ENCODE data around the gene NEK9. TPM values are rescaled to one million over a fixed set of nuclear protein-coding genes. Genes with fewer than 3 reads are reported as not detected.

The NEK9 gene
- total RNA-seq, 1 donor from 2014 or later = 74.3 TPM

DNA sequence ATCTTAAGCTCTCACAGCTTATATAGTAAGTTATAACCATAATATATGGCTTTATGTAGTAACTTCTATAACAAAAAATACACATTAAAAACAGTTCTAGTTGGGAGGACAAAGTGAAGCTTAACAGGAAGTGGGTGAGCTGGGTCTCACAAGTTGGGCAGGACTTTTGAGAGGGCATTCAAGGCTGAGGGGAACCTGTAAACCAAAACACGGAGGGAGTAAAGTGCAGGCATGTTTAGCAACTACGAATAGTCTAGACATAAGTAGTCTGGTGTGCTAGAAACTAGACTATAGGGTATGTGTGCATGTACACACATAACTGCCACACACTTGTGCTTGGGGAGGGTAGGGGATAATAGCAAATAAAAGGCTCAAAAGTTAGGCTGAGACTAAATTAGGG lies 14.2 kb upstream of the NEK9 start:
- no peak for TF ChIP-seq CTCF (IDR thresholded peaks at IDR 0.05; ENCODE audit: unreplicated experiment)
- Mint-ChIP-seq H3K36me3 (ENCODE audit: low read depth, unreplicated experiment) (peaks cover 1% of the 10 kb centered on the region), H3K9me3 (ENCODE audit: unreplicated experiment) (no peaks in the 10 kb centered on the region), H3K4me1 (ENCODE audit: unreplicated experiment) (peaks cover 14% of the 10 kb centered on the region), H3K27ac (ENCODE audit: unreplicated experiment) (no peak overlapping the region), H3K27me3 (ENCODE audit: unreplicated experiment) (peaks cover 3% of the 10 kb centered on the region), H3K4me3 (ENCODE audit: unreplicated experiment) (no peak overlapping the region)
- no peak for DNase-seq (ENCODE audit: low spot score)

- Mint-ChIP-seq H3K4me1 (ENCODE audit: unreplicated experiment) (peaks cover 12% of the 10 kb centered on the region), H3K9me3 (ENCODE audit: unreplicated experiment) (no peaks in the 10 kb centered on the region)
Observed at GRCh38 chr14:75140620-75141019, 13.8 kb upstream of the NEK9 start.

GRCh38 chr14:75139185-75139584 lies 12.3 kb upstream of the NEK9 start:
- peaks cover 11% of the 10 kb centered on the region for H3K36me3 Mint-ChIP-seq (ENCODE audit: low read depth, unreplicated experiment)
- H3K4me1 Mint-ChIP-seq (ENCODE audit: unreplicated experiment) = peaks cover 3% of the 10 kb centered on the region
- TF ChIP-seq CTCF (IDR thresholded peaks at IDR 0.05; ENCODE audit: unreplicated experiment) = no peak
- DNase-seq (ENCODE audit: low spot score) = no peak
- H3K4me3 Mint-ChIP-seq (ENCODE audit: unreplicated experiment) = no peak overlapping the region
- H3K9me3 Mint-ChIP-seq (ENCODE audit: unreplicated experiment) = no peaks in the 10 kb centered on the region
- H3K27me3 Mint-ChIP-seq (ENCODE audit: unreplicated experiment) = no peaks in the 10 kb centered on the region
- H3K27ac Mint-ChIP-seq (ENCODE audit: unreplicated experiment) = no peak overlapping the region

More at GRCh38 chr14:75140620-75141019, 13.8 kb upstream of the NEK9 start:
- no peak overlapping the region for H3K27ac Mint-ChIP-seq (ENCODE audit: unreplicated experiment)
- TF ChIP-seq CTCF (IDR thresholded peaks at IDR 0.05; ENCODE audit: unreplicated experiment) = no peak
- H3K36me3 Mint-ChIP-seq (ENCODE audit: low read depth, unreplicated experiment) = peaks cover 2% of the 10 kb centered on the region
- no peak for DNase-seq (ENCODE audit: low spot score)
- peaks cover 3% of the 10 kb centered on the region for H3K27me3 Mint-ChIP-seq (ENCODE audit: unreplicated experiment)
- H3K4me3 Mint-ChIP-seq (ENCODE audit: unreplicated experiment) = no peak overlapping the region

GRCh38 chr14:75138492-75138891 lies 11.6 kb upstream of the NEK9 start:
- Mint-ChIP-seq H3K4me1 (ENCODE audit: unreplicated experiment) (peaks cover 3% of the 10 kb centered on the region), H3K27ac (ENCODE audit: unreplicated experiment) (no peak overlapping the region), H3K4me3 (ENCODE audit: unreplicated experiment) (no peak overlapping the region)

GRCh38 chr14:75134644-75135043 lies 7.8 kb upstream of the NEK9 start:
- no peak for TF ChIP-seq CTCF (IDR thresholded peaks at IDR 0.05; ENCODE audit: unreplicated experiment)
- H3K9me3 Mint-ChIP-seq (ENCODE audit: unreplicated experiment) = no peaks in the 10 kb centered on the region
- peaks cover 3% of the 10 kb centered on the region for H3K4me1 Mint-ChIP-seq (ENCODE audit: unreplicated experiment)
- no peak for DNase-seq (ENCODE audit: low spot score)
- H3K27ac Mint-ChIP-seq (ENCODE audit: unreplicated experiment) = no peak overlapping the region
- peaks cover 21% of the 10 kb centered on the region for H3K36me3 Mint-ChIP-seq (ENCODE audit: low read depth, unreplicated experiment)
- no peaks in the 10 kb centered on the region for H3K27me3 Mint-ChIP-seq (ENCODE audit: unreplicated experiment)
- H3K4me3 Mint-ChIP-seq (ENCODE audit: unreplicated experiment) = no peak overlapping the region

More at GRCh38 chr14:75138492-75138891, 11.6 kb upstream of the NEK9 start:
- TF ChIP-seq CTCF (IDR thresholded peaks at IDR 0.05; ENCODE audit: unreplicated experiment) = no peak
- peaks cover 17% of the 10 kb centered on the region for H3K36me3 Mint-ChIP-seq (ENCODE audit: low read depth, unreplicated experiment)
- H3K27me3 Mint-ChIP-seq (ENCODE audit: unreplicated experiment) = no peaks in the 10 kb centered on the region
- DNase-seq (ENCODE audit: low spot score) = no peak
- no peaks in the 10 kb centered on the region for H3K9me3 Mint-ChIP-seq (ENCODE audit: unreplicated experiment)

All from endothelial cell (in vitro differentiated cells).